A172 (cell line): ENCODE measurements around the gene CADPS. TPM values are rescaled to one million over a fixed set of nuclear protein-coding genes. Genes with fewer than 3 reads are reported as not detected.
A peak's percentile ranks its signal among the peaks of the same experiment; 100 is the strongest.

Experiments used
- DNase-seq: peaks from one replicate; pipeline ENCODE4 v3.0.0-alpha.2; 2015; ENCODE audit warnings: low spot score
- total RNA-seq: library from RNA; depleted of rRNA; stranded (reverse); fragments of >200 nt; shearing (Covaris generic); gene quantifications from 2 replicates; pipeline ENCODE4 v1.2.3, GENCODE V29; 2014

CADPS gene
- total RNA-seq, 1 experiment from 2014 or later = not detected

GRCh38 chr3:62688812-62689211 is 186.4 kb downstream of the CADPS start:
- DNase-seq = no peak

- DNase-seq = no peak
Measured at GRCh38 chr3:62688050-62688449, 187.2 kb downstream of the CADPS start.

GRCh38 chr3:62686503-62687294 is 188.5 kb downstream of the CADPS start:
- DNase-seq = no peak

- DNase-seq = no peak
Measured at GRCh38 chr3:62682826-62683225, 192.4 kb downstream of the CADPS start.

GRCh38 chr3:62679988-62680387 is 195.2 kb downstream of the CADPS start:
- no peak for DNase-seq

- no peak for DNase-seq
Measured at GRCh38 chr3:62678841-62679240, 196.4 kb downstream of the CADPS start.

GRCh38 chr3:62677926-62678325 is 197.3 kb downstream of the CADPS start:
- DNase-seq = no peak

- DNase-seq = no peak
Measured at GRCh38 chr3:62676689-62677271, 198.4 kb downstream of the CADPS start.

GRCh38 chr3:62675492-62675891 is 199.7 kb downstream of the CADPS start:
- DNase-seq = no peak

- no peak for DNase-seq
Measured at GRCh38 chr3:62672988-62673313, 202.3 kb downstream of the CADPS start.

GRCh38 chr3:62672270-62672987 is 202.8 kb downstream of the CADPS start:
- no peak for DNase-seq

GRCh38 chr3:62670351-62670750 is 204.9 kb downstream of the CADPS start:
- no peak for DNase-seq

GRCh38 chr3:62669161-62669560 is 206.1 kb downstream of the CADPS start:
- no peak for DNase-seq

- no peak for DNase-seq
Measured at GRCh38 chr3:62667714-62668113, 207.5 kb downstream of the CADPS start.

- peak; percentile 49 for DNase-seq
Measured at GRCh38 chr3:62665627-62666437, 209.4 kb downstream of the CADPS start.

- DNase-seq = no peak
Measured at GRCh38 chr3:62662677-62663076, 212.5 kb downstream of the CADPS start.

GRCh38 chr3:62659660-62660059 is 215.6 kb downstream of the CADPS start:
- no peak for DNase-seq

- DNase-seq = no peak
Measured at GRCh38 chr3:62655691-62656063, 219.5 kb downstream of the CADPS start.

- no peak for DNase-seq
Measured at GRCh38 chr3:62655056-62655690, 220.0 kb downstream of the CADPS start.

GRCh38 chr3:62653796-62654195 is 221.4 kb downstream of the CADPS start:
- no peak for DNase-seq

GRCh38 chr3:62647711-62648110 is 227.5 kb downstream of the CADPS start:
- DNase-seq = no peak

- no peak for DNase-seq
Measured at GRCh38 chr3:62644493-62644892, 230.7 kb downstream of the CADPS start.
